Cerebellar cortex (tissue), 1 donor: ENCODE results near the gene MPHOSPH6.
"Not testable (repeated sequence)": the region's sequence is repeated elsewhere in the genome, so short reads cannot be mapped to it uniquely, and the experiment has no call there.

ENCODE experiments used
- DNase-seq: peaks from one replicate; pipeline ENCODE4 v3.0.0-alpha.2; 2015; ENCODE audit warnings: low spot score

Gene MPHOSPH6

GRCh38 chr16:82169861-82170845 is at the start of gene MPHOSPH6:
MPHOSPH6 (minus strand) TSS chr16:82170224; CDS start chr16:82170175, 49 bp downstream.
- peak; percentile 79 for DNase-seq

GRCh38 chr16:82219298-82219697 is 49.3 kb upstream of the MPHOSPH6 start:
- no peak for DNase-seq

GRCh38 chr16:82209314-82209713 is 39.3 kb upstream of the MPHOSPH6 start:
- DNase-seq = not testable (repeated sequence)

GRCh38 chr16:82203198-82203597 is 33.2 kb upstream of the MPHOSPH6 start:
- no peak for DNase-seq

- DNase-seq = no peak
These were observed 31.9 kb upstream of the MPHOSPH6 start for GRCh38 chr16:82201926-82202325.

GRCh38 chr16:82201351-82201750 is 31.3 kb upstream of the MPHOSPH6 start:
- DNase-seq = no peak

GRCh38 chr16:82199209-82199608 is 29.2 kb upstream of the MPHOSPH6 start:
- DNase-seq = no peak

GRCh38 chr16:82197540-82198240 is 27.7 kb upstream of the MPHOSPH6 start:
- DNase-seq = no peak

GRCh38 chr16:82195917-82196494 is 26.0 kb upstream of the MPHOSPH6 start:
- DNase-seq = no peak

- no peak for DNase-seq
These were observed 24.1 kb upstream of the MPHOSPH6 start for GRCh38 chr16:82194086-82194485.

GRCh38 chr16:82192665-82193064 is 22.6 kb upstream of the MPHOSPH6 start:
- DNase-seq = no peak

GRCh38 chr16:82190386-82190785 is 20.4 kb upstream of the MPHOSPH6 start:
- no peak for DNase-seq

GRCh38 chr16:82187829-82188228 is 17.8 kb upstream of the MPHOSPH6 start:
- no peak for DNase-seq

- DNase-seq = no peak
These were observed 15.0 kb upstream of the MPHOSPH6 start for GRCh38 chr16:82185012-82185411.

- no peak for DNase-seq
These were observed 14.2 kb upstream of the MPHOSPH6 start for GRCh38 chr16:82184213-82184612.

- no peak for DNase-seq
These were observed 13.0 kb upstream of the MPHOSPH6 start for GRCh38 chr16:82183004-82183397.

- no peak for DNase-seq
These were observed 12.4 kb upstream of the MPHOSPH6 start for GRCh38 chr16:82182266-82183003.

GRCh38 chr16:82181461-82182185 is 11.6 kb upstream of the MPHOSPH6 start:
- no peak for DNase-seq

GRCh38 chr16:82178352-82178751 is 8.3 kb upstream of the MPHOSPH6 start:
- no peak for DNase-seq

GRCh38 chr16:82177555-82177954 is 7.5 kb upstream of the MPHOSPH6 start:
- DNase-seq = no peak

- DNase-seq = no peak
These were observed 6.2 kb upstream of the MPHOSPH6 start for GRCh38 chr16:82176204-82176603.
